ENCODE measurements around the gene DUSP23. TPM values are rescaled to one million over a fixed set of nuclear protein-coding genes. Genes with fewer than 3 reads are reported as not detected.

Gene DUSP23
- total and polyA plus RNA-seq, 10 of the 15 experiments (the other 5 are each of a cell fraction or from before 2014, with no cell fraction given) = 1.1 to 6.9 (median 4.1) TPM; not detected in 1

- no peak for ATAC-seq
- intact Hi-C loops (cut with micrococcal nuclease; ENCODE audit: unreplicated experiment) = no loop called here
Measured at GRCh38 chr1:159755451-159756007, 25.2 kb upstream of the DUSP23 start.

GRCh38 chr1:159756397-159756796 lies 24.4 kb upstream of the DUSP23 start:
- H3K9ac ChIP-seq (ENCODE audit: control insufficient read depth, insufficient read depth, low read length) = no peak overlapping the region
- TF ChIP-seq ZNF384 (IDR thresholded peaks at IDR 0.05; ENCODE audit: borderline replicate concordance, low read depth, low read length) (no peak), SIN3A (IDR thresholded peaks at IDR 0.05; ENCODE audit: low read depth, low read length) (no peak), ZBTB33 (IDR thresholded peaks at IDR 0.05) (no peak)
- H3K79me2 ChIP-seq (ENCODE audit: control insufficient read depth, insufficient read depth, low read length) = no peaks in the 10 kb centered on the region
- POLR2A ChIA-PET = no interaction called here
- H3K4me2 ChIP-seq (ENCODE audit: control insufficient read depth, insufficient read depth) = no peak overlapping the region
- CTCF ChIA-PET = interaction anchor here (1.1 to 1.3 kb wide), 2 partner anchors 43 to 252 kb away, joined by 3 read pairs; no protein-coding TSS in a partner anchor
- SMC1A ChIA-PET (ENCODE audit: uncharacterized antibody, unreplicated experiment) = no interaction called here
- in situ Hi-C loops (cut with MboI) = no loop called here
- H3K36me3 ChIP-seq (ENCODE audit: control insufficient read depth in 2 of 2, insufficient read depth in 2 of 2, low read length in 1 of 2) = no peaks in the 10 kb centered on the region
- no peak for FAIRE-seq
- RAD21 ChIA-PET (ENCODE audit: unreplicated experiment) = no interaction called here
- no peaks in the 10 kb centered on the region for H3K27me3 ChIP-seq (replicated peaks in 1 of 2; ENCODE audit: control insufficient read depth in 2 of 2, insufficient read depth in 2 of 2, low read length in 1 of 2)
- H3K4me3 ChIP-seq = no peak overlapping the region
- DNase-seq (ENCODE audit: low read depth, low spot score) = no peak
- H3K27ac ChIP-seq (ENCODE audit: control insufficient read depth, insufficient read depth) = no peak overlapping the region
- no peaks in the 10 kb centered on the region for H3K9me3 ChIP-seq (replicated peaks; ENCODE audit: control insufficient read depth, insufficient read depth, low read length)
- H2AFZ ChIP-seq (ENCODE audit: control insufficient read depth, low read depth, low read length) = no peak overlapping the region
- no peak for ATAC-seq
- no peaks in the 10 kb centered on the region for H4K20me1 ChIP-seq (ENCODE audit: control insufficient read depth, insufficient read depth)
- no TSS peak for BruUV-seq (replicated peaks)
- H3K4me1 ChIP-seq (ENCODE audit: control insufficient read depth, insufficient read depth, low read length) = no peaks in the 10 kb centered on the region
- intact Hi-C loops (cut with micrococcal nuclease; ENCODE audit: unreplicated experiment) = no loop called here

More at GRCh38 chr1:159755451-159756007, 25.2 kb upstream of the DUSP23 start:
- no peaks in the 10 kb centered on the region for H3K79me2 ChIP-seq (ENCODE audit: control insufficient read depth, insufficient read depth, low read length)
- no peak for FAIRE-seq
- H3K27ac ChIP-seq (ENCODE audit: control insufficient read depth, insufficient read depth) = no peak overlapping the region
- H3K9me3 ChIP-seq (replicated peaks; ENCODE audit: control insufficient read depth, insufficient read depth, low read length) = no peaks in the 10 kb centered on the region
- no peak overlapping the region for H3K4me2 ChIP-seq (ENCODE audit: control insufficient read depth, insufficient read depth)
- H3K9ac ChIP-seq (ENCODE audit: control insufficient read depth, insufficient read depth, low read length) = no peak overlapping the region
- no peak overlapping the region for H3K4me3 ChIP-seq
- in situ Hi-C loops (cut with MboI) = no loop called here
- no peaks in the 10 kb centered on the region for H4K20me1 ChIP-seq (ENCODE audit: control insufficient read depth, insufficient read depth)
- WGBS (ENCODE audit: insufficient coverage, insufficient replicate concordance, low lambda C conversion rate, missing lambda C conversion rate) = 18% methylated on average over 3 of the region's 3 CpGs
- no peaks in the 10 kb centered on the region for H3K4me1 ChIP-seq (ENCODE audit: control insufficient read depth, insufficient read depth, low read length)
- RAD21 ChIA-PET (ENCODE audit: unreplicated experiment) = no interaction called here
- no peak for DNase-seq (ENCODE audit: low read depth, low spot score)
- SMC1A ChIA-PET (ENCODE audit: uncharacterized antibody, unreplicated experiment) = no interaction called here
- CTCF ChIA-PET = no interaction called here
- TF ChIP-seq ASH2L (IDR thresholded peaks at IDR 0.05; ENCODE audit: borderline replicate concordance, low read depth) (no peak), ZZZ3 (IDR thresholded peaks at IDR 0.05; ENCODE audit: control insufficient read depth, insufficient read length, low read depth) (no peak), HDGF (IDR thresholded peaks at IDR 0.05) (no peak), ZNF207 (IDR thresholded peaks at IDR 0.05; ENCODE audit: borderline replicate concordance) (no peak)
- no TSS peak for BruUV-seq (replicated peaks)
- no peaks in the 10 kb centered on the region for H3K36me3 ChIP-seq (ENCODE audit: control insufficient read depth in 2 of 2, insufficient read depth in 2 of 2, low read length in 1 of 2)
- POLR2A ChIA-PET = no interaction called here
- H2AFZ ChIP-seq (ENCODE audit: control insufficient read depth, low read depth, low read length) = no peak overlapping the region
- no peaks in the 10 kb centered on the region for H3K27me3 ChIP-seq (replicated peaks in 1 of 2; ENCODE audit: control insufficient read depth in 2 of 2, insufficient read depth in 2 of 2, low read length in 1 of 2)

Data from GM12878 (cell line).